HEK293 (cell line): Measurements from ENCODE around the gene RALGAPA1.

Experiments used
- CTCF ChIA-PET: fragments of 350-600 bp; formaldehyde crosslinking; extraction: SDS; loops from one replicate; lab custom pipeline; 2021; ENCODE audit warnings: antibody characterized with exemption; lab: Yijun Ruan, JAX
- POLR2A ChIA-PET: fragments of 300-600 bp; formaldehyde crosslinking; extraction: SDS; loops from one replicate; lab custom pipeline; 2020; ENCODE audit warnings: antibody characterized with exemption, inconsistent platforms; lab: Yijun Ruan, JAX
- H3K27ac ChIP-seq: fragments of 200-500 bp; sonication (Bioruptor generic); 2 replicates; pipeline ENCODE4 v1.5.1; 2014; ENCODE audit warnings: low read depth, low read length, control low read depth, inconsistent platforms; ENCODE audit errors: extremely low read depth
- H3K36me3 ChIP-seq, 2 experiments: fragments of 200-500 bp in 1 of 2; sonication (Bioruptor generic) in 1 of 2; 1 replicate in 1 of 2; 2 replicates in 1 of 2; pipeline ENCODE4 v1.5.1; 2014 to 2017; ENCODE audit warnings: inconsistent platforms in 2 of 2, low read length in 2 of 2; ENCODE audit not compliant: control insufficient read depth in 2 of 2, insufficient read depth in 1 of 2
- H3K4me1 ChIP-seq: fragments of 200-500 bp; sonication (Bioruptor generic); 2 replicates; pipeline ENCODE4 v1.5.1; 2014; ENCODE audit warnings: mild to moderate bottlenecking, low read length, inconsistent platforms; ENCODE audit not compliant: control insufficient read depth, insufficient read depth
- H3K4me3 ChIP-seq: 2 replicates; pipeline ENCODE4 v1.5.1; 2011; ENCODE audit warnings: low read depth, mild to moderate bottlenecking, control low read depth, low read length, moderate library complexity
- H3K9me3 ChIP-seq: fragments of 200-500 bp; sonication (Bioruptor generic); 2 replicates; pipeline ENCODE4 v1.5.1; 2014; ENCODE audit warnings: low read depth, low read length, inconsistent platforms; ENCODE audit not compliant: control insufficient read depth, insufficient read depth
- AEBP2 ChIP-seq: fragments of 450-650 bp; formaldehyde crosslinking; IDR thresholded peaks from 2 replicates; pipeline ENCODE4 v1.5.1; 2016; ENCODE audit warnings: missing biosample characterization, missing genetic modification characterization, borderline replicate concordance
- BCL11A ChIP-seq: fragments of 450-650 bp; formaldehyde crosslinking; IDR thresholded peaks from 2 replicates; pipeline ENCODE4 v1.5.1; 2016; ENCODE audit warnings: low read depth, missing biosample characterization, missing genetic modification characterization
- BCL6B ChIP-seq: fragments of 450-650 bp; formaldehyde crosslinking; IDR thresholded peaks from 2 replicates; pipeline ENCODE4 v1.5.1; 2017; ENCODE audit warnings: missing biosample characterization, missing genetic modification characterization
- CTCF ChIP-seq: fragments of 450-650 bp; formaldehyde crosslinking; IDR thresholded peaks from 2 replicates; pipeline ENCODE4 v1.5.1; 2016; ENCODE audit warnings: missing biosample characterization, missing genetic modification characterization
- EGR2 ChIP-seq: fragments of 450-650 bp; formaldehyde crosslinking; IDR thresholded peaks from 2 replicates; pipeline ENCODE4 v1.5.1; 2016; ENCODE audit warnings: low read depth, missing biosample characterization, missing genetic modification characterization
- KLF9 ChIP-seq: fragments of 450-650 bp; formaldehyde crosslinking; IDR thresholded peaks from 2 replicates; pipeline ENCODE4 v1.5.1; 2016; ENCODE audit warnings: missing biosample characterization, missing genetic modification characterization, low read depth
- OSR2 ChIP-seq: fragments of 450-650 bp; formaldehyde crosslinking; IDR thresholded peaks from 2 replicates; pipeline ENCODE4 v1.5.1; 2016; ENCODE audit warnings: missing biosample characterization, missing genetic modification characterization
- PRDM1 ChIP-seq: fragments of 450-650 bp; formaldehyde crosslinking; IDR thresholded peaks from 2 replicates; pipeline ENCODE4; 2016; ENCODE audit warnings: missing biosample characterization, missing genetic modification characterization
- SALL2 ChIP-seq: fragments of 450-650 bp; formaldehyde crosslinking; IDR thresholded peaks from 2 replicates; pipeline ENCODE4 v1.5.0; 2017; ENCODE audit warnings: missing biosample characterization, mild to moderate bottlenecking, missing genetic modification characterization, borderline replicate concordance
- SP2 ChIP-seq: fragments of 450-650 bp; formaldehyde crosslinking; IDR thresholded peaks from 2 replicates; pipeline ENCODE4 v1.5.1; 2016; ENCODE audit warnings: missing biosample characterization, missing genetic modification characterization
- WT1 ChIP-seq: fragments of 450-650 bp; formaldehyde crosslinking; IDR thresholded peaks from 2 replicates; pipeline ENCODE4 v1.5.1; 2016; ENCODE audit warnings: missing biosample characterization, missing genetic modification characterization
- ZBTB1 ChIP-seq: fragments of 450-650 bp; formaldehyde crosslinking; IDR thresholded peaks from 2 replicates; pipeline ENCODE4 v1.5.1; 2016; ENCODE audit warnings: missing biosample characterization, missing genetic modification characterization
- ZBTB49 ChIP-seq: fragments of 450-650 bp; formaldehyde crosslinking; IDR thresholded peaks from 2 replicates; pipeline ENCODE4 v1.5.1; 2016; ENCODE audit warnings: missing biosample characterization, missing genetic modification characterization, low read depth
- ZBTB8A ChIP-seq: fragments of 450-650 bp; formaldehyde crosslinking; IDR thresholded peaks from 2 replicates; pipeline ENCODE4 v1.5.1; 2016; ENCODE audit warnings: missing biosample characterization, missing genetic modification characterization
- ZNF112 ChIP-seq: fragments of 450-650 bp; formaldehyde crosslinking; IDR thresholded peaks from 2 replicates; pipeline ENCODE4 v1.5.0; 2017; ENCODE audit warnings: missing biosample characterization, missing genetic modification characterization
- ZNF221 ChIP-seq: fragments of 450-650 bp; formaldehyde crosslinking; IDR thresholded peaks from 2 replicates; pipeline ENCODE4 v1.5.1; 2017; ENCODE audit warnings: missing biosample characterization, missing genetic modification characterization, borderline replicate concordance
- ZNF37A ChIP-seq: fragments of 450-650 bp; IDR thresholded peaks from 2 replicates; pipeline ENCODE4 v1.5.1; 2018; ENCODE audit warnings: missing biosample characterization, missing genetic modification characterization
- ZNF394 ChIP-seq: fragments of 450-650 bp; formaldehyde crosslinking; IDR thresholded peaks from 2 replicates; pipeline ENCODE4 v1.5.1; 2016; ENCODE audit warnings: missing biosample characterization, missing genetic modification characterization, mild to moderate bottlenecking, moderate library complexity, borderline replicate concordance
- ZNF501 ChIP-seq: fragments of 450-650 bp; formaldehyde crosslinking; IDR thresholded peaks from 2 replicates; pipeline ENCODE4 v1.5.1; 2016; ENCODE audit warnings: missing biosample characterization, missing genetic modification characterization
- ZNF514 ChIP-seq: fragments of 450-650 bp; formaldehyde crosslinking; IDR thresholded peaks from 2 replicates; pipeline ENCODE4 v1.5.1; 2016; ENCODE audit warnings: missing biosample characterization, missing genetic modification characterization
- ZNF561 ChIP-seq: fragments of 450-650 bp; IDR thresholded peaks from 2 replicates; pipeline ENCODE4 v1.5.1; 2018; ENCODE audit warnings: missing biosample characterization, missing genetic modification characterization, borderline replicate concordance
- ZNF571 ChIP-seq: fragments of 450-650 bp; formaldehyde crosslinking; IDR thresholded peaks from 2 replicates; pipeline ENCODE4 v1.5.0; 2017; ENCODE audit warnings: missing biosample characterization, missing genetic modification characterization
- ZNF629 ChIP-seq: fragments of 450-650 bp; formaldehyde crosslinking; IDR thresholded peaks from 2 replicates; pipeline ENCODE4 v1.5.1; 2017; ENCODE audit warnings: missing biosample characterization, missing genetic modification characterization
- ZNF843 ChIP-seq: fragments of 450-650 bp; formaldehyde crosslinking; IDR thresholded peaks from 2 replicates; pipeline ENCODE4 v1.5.1; 2016; ENCODE audit warnings: missing biosample characterization, missing genetic modification characterization
- ZXDB ChIP-seq: fragments of 450-650 bp; formaldehyde crosslinking; IDR thresholded peaks from 2 replicates; pipeline ENCODE4 v1.5.1; 2016; ENCODE audit warnings: missing biosample characterization, missing genetic modification characterization

The RALGAPA1 gene

GRCh38 chr14:35509846-35510245 lies 299.2 kb downstream of the RALGAPA1 start:
- Histone ChIP-seq H3K27ac (no peak overlapping the region), H3K9me3 (no peaks in the 10 kb centered on the region), H3K36me3 (no peaks in the 10 kb centered on the region), H3K4me1 (no peaks in the 10 kb centered on the region), H3K4me3 (no peak overlapping the region)
- TF ChIP-seq ZNF571 (tag by site-specific recombination) (no peak), OSR2 (no peak), BCL11A (tag by site-specific recombination) (no peak), ZBTB49 (tag by site-specific recombination) (no peak), ZNF843 (no peak), SALL2 (tag by site-specific recombination) (no peak), ZNF37A (no peak), PRDM1 (tag by site-specific recombination) (no peak), ZNF501 (tag by site-specific recombination) (no peak), CTCF (no peak), BCL6B (no peak), ZBTB8A (no peak), ZNF629 (no peak), ZBTB1 (tag by site-specific recombination) (no peak)
- ChIA-PET CTCF (interaction anchor here (1.0 kb wide), 1 partner anchor 87 kb away, joined by 3 read pairs; no protein-coding TSS in a partner anchor), POLR2A (interaction anchor here (0.6 kb wide), 1 partner anchor 1539 kb away, joined by 3 read pairs; no protein-coding TSS in a partner anchor)

GRCh38 chr14:35506927-35507326 lies 302.2 kb downstream of the RALGAPA1 start:
- H3K9me3 ChIP-seq, result no peaks in the 10 kb centered on the region
- H3K4me1 ChIP-seq, result no peaks in the 10 kb centered on the region
- CTCF ChIA-PET, result interaction anchor here (0.5 kb wide), 1 partner anchor 1644 kb away, joined by 3 read pairs; no protein-coding TSS in a partner anchor
- no peaks in the 10 kb centered on the region for H3K36me3 ChIP-seq
- H3K27ac ChIP-seq, result no peak overlapping the region
- H3K4me3 ChIP-seq, result no peak overlapping the region
- no peak for TF ChIP-seq ZNF112 (tag by site-specific recombination)
- TF ChIP-seq, all 188 proteins: peak for 0
- POLR2A ChIA-PET, result no interaction called here

- Histone ChIP-seq H3K36me3 (no peaks in the 10 kb centered on the region), H3K4me3 (no peak overlapping the region), H3K4me1 (no peaks in the 10 kb centered on the region), H3K27ac (no peak overlapping the region), H3K9me3 (no peaks in the 10 kb centered on the region)
- CTCF ChIA-PET, result no interaction called here
- POLR2A ChIA-PET, result no interaction called here
- TF ChIP-seq ZBTB1 (tag by site-specific recombination) (no peak), WT1 (tag by site-specific recombination) (no peak), EGR2 (tag by site-specific recombination) (no peak), SP2 (no peak), KLF9 (tag by site-specific recombination) (no peak), ZNF221 (no peak), ZNF394 (tag by site-specific recombination) (no peak), ZXDB (tag by site-specific recombination) (no peak), ZNF561 (tag by site-specific recombination) (no peak), ZNF514 (tag by site-specific recombination) (no peak), ZBTB8A (no peak), AEBP2 (tag by site-specific recombination) (no peak)
Measured at GRCh38 chr14:35506461-35506860, 302.6 kb downstream of the RALGAPA1 start.
